CD4-positive, alpha-beta T cell treated with Interleukin-4 for 4 hours (primary cell): ENCODE data around the gene OFD1.

Experiments
- DNase-seq: peaks from one replicate; pipeline ENCODE4 v3.0.0-alpha.2; 2020

Gene OFD1

DNA sequence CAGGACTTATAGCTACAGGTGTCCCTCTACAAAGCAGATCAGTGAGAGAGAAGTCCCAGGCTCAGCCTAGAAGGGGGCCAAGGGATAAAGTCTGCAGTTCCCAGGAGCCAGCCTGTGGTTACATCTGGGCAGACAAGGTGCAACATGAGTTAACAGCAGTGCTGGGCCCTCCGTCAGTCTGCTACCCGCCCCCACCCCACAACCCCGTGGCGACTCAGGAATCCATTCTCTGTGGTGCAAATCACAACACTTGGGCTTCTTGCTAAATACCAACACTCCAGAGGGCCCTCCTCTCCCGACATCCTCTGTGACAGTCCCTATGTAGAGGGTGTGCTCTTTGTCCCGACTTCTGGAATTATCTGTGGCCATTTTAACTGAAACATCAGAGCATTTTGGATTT is 68.6 kb downstream of the OFD1 start:
- DNase-seq: no peak

DNA sequence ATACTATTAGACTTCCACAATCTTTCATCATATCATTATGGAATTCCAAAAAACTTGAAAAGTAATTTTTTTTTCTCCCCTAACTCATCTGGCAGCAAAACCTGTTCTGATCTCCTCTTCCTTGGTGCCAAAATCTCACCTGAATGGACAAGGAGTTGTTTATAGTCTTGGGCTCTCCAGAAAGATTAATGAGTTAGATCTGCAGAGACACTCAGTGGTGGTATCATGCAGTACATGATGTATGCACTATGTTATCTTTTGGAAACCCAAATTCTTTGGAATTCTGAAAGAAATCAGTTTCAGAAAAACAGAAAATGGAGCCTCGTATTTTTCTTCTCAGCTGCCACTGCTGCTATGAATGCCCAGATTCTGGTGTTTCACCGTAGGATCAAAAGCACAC is 70.7 kb downstream of the OFD1 start:
- DNase-seq: no peak

DNA sequence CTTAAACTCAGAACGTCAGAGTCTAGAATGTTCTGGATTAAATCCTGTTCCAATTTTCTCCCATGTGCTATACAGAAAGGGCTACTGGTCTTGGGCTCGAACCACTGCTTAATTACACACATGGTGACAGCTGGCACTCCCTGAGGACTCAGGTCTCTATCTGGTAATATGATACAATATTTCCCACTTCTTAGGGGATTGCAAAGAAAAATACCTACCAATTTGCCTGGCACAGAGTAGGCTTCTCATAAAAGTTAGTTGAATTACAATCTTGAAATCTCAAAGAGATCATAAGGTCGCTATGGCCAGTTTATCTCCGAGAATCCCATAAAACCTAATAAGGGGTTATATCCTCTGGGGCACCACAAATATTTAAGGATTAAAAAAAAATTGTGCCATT is 73.7 kb downstream of the OFD1 start:
- no peak for DNase-seq

DNA sequence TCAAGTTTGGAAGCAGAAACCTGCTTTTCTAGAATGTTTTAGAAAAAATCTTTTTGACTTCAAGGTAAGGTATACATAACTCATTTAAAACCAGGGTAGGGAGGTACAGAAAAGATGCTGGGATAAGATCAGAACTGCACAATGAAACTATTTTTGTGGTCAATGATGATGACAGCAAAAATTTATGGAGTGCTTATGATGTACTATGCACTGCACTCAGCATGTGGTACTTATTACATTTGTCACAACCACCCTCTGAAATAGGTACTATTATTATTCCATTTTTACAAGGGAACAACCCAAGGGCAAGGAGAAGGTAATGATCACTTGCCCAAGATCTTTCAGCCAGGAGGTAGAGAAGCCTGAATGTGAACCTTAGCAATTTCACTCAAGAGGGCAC is 74.3 kb downstream of the OFD1 start:
- DNase-seq: no peak

DNA sequence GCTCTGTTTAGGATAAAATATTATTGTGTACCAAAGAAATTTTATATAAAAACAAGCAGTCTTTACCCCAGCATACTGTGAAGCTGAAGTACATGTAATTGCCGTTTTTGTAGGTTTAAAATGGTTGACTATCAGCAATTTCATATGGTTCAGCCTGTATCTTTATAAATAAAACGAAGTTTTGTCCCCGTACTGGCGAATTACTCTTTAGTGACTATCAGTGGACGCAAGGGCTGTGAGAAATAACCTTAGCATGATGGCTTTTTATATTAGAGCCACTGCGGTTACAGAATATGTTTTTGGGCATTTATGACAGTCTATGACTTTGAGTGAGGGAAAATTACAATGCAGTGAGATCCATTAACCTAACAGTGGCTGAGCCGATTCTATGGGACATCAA is 81.1 kb downstream of the OFD1 start:
- no peak for DNase-seq

DNA sequence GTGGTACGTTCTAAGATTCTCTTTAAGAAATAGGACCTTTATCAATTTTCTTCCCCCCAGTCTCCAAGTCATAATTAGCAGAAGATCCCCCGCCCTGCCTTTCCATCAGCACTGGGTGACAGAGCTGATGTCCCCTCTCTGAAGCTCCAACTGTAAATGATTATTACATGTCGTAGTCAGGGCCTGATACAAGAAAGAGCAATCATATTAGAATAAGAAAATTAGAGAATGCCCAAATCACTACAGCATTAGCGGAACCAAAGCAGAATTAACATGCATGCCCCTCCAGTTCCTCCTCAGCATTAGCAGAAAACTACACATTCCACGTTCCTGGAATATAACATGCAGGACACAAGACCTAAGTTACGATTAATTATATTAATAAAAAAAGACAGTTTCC is 81.6 kb downstream of the OFD1 start:
- DNase-seq: no peak

DNA sequence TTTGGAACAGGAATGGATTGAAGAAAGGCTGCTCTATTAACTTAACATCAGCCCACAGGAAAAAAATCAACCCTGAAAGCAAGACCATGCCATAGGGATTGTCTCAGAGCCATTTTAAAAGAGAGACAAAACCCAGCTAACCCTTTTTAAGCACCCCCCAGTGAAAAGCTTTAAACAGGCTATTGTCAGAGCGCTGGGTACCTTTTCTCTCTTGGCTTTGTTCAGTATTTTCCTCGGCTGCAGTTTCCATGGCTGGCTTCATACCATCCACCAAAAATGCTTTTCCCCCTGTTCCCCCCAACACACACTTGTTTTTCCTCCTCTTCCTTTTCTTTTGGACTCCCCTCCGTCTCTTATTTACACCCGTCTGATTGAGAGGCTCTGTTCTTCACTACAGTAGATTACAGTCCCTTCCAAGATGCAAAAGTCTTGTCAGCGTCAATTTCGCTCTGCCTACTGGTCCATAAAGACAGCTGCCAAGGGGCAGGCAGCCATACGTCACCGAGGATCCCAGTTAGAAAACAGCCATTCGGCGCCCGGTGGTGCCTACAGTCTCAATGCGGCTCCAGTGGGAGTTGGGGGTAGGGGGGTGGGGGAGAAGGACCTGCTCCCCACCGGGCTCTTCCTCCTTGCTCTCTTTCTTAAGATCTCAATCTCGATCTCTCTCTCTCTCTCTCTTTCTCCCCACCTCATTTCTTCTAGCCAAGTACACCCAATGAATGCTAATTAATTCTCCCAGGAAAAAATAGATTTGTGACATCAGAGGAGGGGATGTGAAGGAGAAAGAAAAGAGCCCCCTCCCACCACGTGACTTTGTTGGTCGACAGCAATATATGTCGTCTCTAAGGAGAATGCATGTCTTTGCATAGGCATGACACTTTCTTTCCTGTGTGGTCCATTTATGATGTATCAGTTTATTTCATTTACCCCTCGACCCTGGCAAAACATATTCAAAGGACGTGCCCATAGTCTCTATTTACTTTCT is 82.4 kb downstream of the OFD1 start, which contains the start of gene GPM6B:
GPM6B (minus strand) TSS at position 451 of the 985 bp plus-strand sequence; CDS start at position 262, 189 bp downstream.
- no peak for DNase-seq
